Endometrial microvascular endothelial cells (primary cell): ENCODE data around the gene HIVEP3. TPM values are rescaled to one million over a fixed set of nuclear protein-coding genes. Genes with fewer than 3 reads are reported as not detected.

ENCODE experiments used
- in situ Hi-C: cut with HindIII; loops from 2 replicates; pipeline ENCODE4 v1.10.0; 2017; ENCODE audit warnings: low sequenced_read_pairs, low pct_unique_long_range_greater_than_20kb; ENCODE audit errors: inconsistent ontology term
- total RNA-seq: library from RNA; depleted of rRNA; stranded (reverse); fragments of >200 nt; gene quantifications from one replicate; pipeline ENCODE4 v1.2.3, GENCODE V29; 2015; ENCODE audit errors: inconsistent ontology term

Gene HIVEP3
- total RNA-seq, 1 donor from 2014 or later: 4.4 TPM

- in situ Hi-C loops: no loop called here
Observed at GRCh38 chr1:41456847-41457540, 461.7 kb downstream of the HIVEP3 start.

Other genes with a start within 250 kb of the HIVEP3 start
- not detected for gene GUCA2B, start 234.5 kb upstream of the HIVEP3 start, total RNA-seq
- gene GUCA2A, start 245.8 kb upstream of the HIVEP3 start, total RNA-seq: not detected